OCI-LY7 (cell line): ENCODE measurements around the gene HMG20A.

Experiments used
- EZH2phosphoT487 ChIP-seq: fragments of 200-600 bp; sonication (generic); IDR thresholded peaks from 2 replicates; pipeline ENCODE4 v1.6.1; 2018; ENCODE audit warnings: low read depth, borderline replicate concordance, mild to moderate bottlenecking, mixed run types, antibody characterized with exemption, low read length, moderate library complexity, mixed read lengths
- TF ChIP-seq, protein P1 (sequence below): fragments of 200-600 bp; sonication (generic); conservative IDR thresholded peaks from 2 replicates; pipeline ENCODE4 v1.5.1; 2014; ENCODE audit warnings: mild to moderate bottlenecking, antibody characterized with exemption, low read length, moderate library complexity, mixed read lengths

DNA sequence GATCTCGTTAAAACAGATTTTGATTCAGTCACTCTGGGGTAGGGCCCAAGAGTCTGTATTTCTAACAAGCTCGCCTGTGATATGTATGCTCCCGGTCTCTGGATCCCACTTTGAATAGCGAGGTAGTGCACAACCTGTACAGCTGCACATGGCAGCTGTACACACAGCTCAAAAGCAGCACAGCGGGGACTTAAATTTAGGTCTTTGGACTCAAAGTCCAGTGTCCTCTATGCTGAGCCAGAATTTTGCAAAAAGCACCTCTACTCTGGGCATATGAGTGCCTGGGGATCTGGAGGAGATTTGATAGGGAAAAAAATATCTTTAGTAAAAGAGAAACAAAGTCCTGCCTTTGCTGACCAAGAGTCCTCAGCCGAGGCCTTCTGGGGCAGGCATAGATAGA lies 83.1 kb downstream of the HMG20A start:
- TF ChIP-seq, protein P1, sequence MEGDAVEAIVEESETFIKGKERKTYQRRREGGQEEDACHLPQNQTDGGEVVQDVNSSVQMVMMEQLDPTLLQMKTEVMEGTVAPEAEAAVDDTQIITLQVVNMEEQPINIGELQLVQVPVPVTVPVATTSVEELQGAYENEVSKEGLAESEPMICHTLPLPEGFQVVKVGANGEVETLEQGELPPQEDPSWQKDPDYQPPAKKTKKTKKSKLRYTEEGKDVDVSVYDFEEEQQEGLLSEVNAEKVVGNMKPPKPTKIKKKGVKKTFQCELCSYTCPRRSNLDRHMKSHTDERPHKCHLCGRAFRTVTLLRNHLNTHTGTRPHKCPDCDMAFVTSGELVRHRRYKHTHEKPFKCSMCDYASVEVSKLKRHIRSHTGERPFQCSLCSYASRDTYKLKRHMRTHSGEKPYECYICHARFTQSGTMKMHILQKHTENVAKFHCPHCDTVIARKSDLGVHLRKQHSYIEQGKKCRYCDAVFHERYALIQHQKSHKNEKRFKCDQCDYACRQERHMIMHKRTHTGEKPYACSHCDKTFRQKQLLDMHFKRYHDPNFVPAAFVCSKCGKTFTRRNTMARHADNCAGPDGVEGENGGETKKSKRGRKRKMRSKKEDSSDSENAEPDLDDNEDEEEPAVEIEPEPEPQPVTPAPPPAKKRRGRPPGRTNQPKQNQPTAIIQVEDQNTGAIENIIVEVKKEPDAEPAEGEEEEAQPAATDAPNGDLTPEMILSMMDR, result no peak
- TF ChIP-seq EZH2phosphoT487, result no peak
